Testis (tissue), 3 donors: ENCODE results near the gene RNF114. TPM values are rescaled to one million over a fixed set of nuclear protein-coding genes. Genes with fewer than 3 reads are reported as not detected.
A peak's percentile ranks its signal among the peaks of the same experiment; 100 is the strongest.

Experiments
- DNase-seq: peaks from one replicate; pipeline ENCODE4 v3.0.0-alpha.2; 2019
- H3K27ac ChIP-seq, 2 donors: fragments of 200-600 bp; sonication (generic); one replicate each; pipeline ENCODE4 v1.5.1; 2019
- H3K27me3 ChIP-seq: fragments of 200-600 bp; sonication (generic); one replicate; pipeline ENCODE4 v1.5.1; 2019
- H3K36me3 ChIP-seq: fragments of 200-600 bp; sonication (generic); one replicate; pipeline ENCODE4 v1.5.1; 2017; ENCODE audit warnings: low read depth; ENCODE audit errors: missing control alignments
- H3K4me1 ChIP-seq: fragments of 200-600 bp; sonication (generic); one replicate; pipeline ENCODE4 v1.5.1; 2019
- H3K4me3 ChIP-seq, 2 donors: fragments of 200-600 bp; sonication (generic); one replicate each; pipeline ENCODE4 v1.5.1; 2017 to 2019
- H3K9me3 ChIP-seq: fragments of 200-600 bp; sonication (generic); one replicate; pipeline ENCODE4 v1.5.1; 2017
- CTCF ChIP-seq, 3 experiments: fragments of 450-650 bp in 2 of 3; fragments of 200-600 bp in 1 of 3; sonication (generic) in 1 of 3; IDR thresholded peaks; one replicate each; pipeline ENCODE4 v1.5.1; 2016 to 2019; ENCODE audit warnings: antibody characterized with exemption in 3 of 3, mild to moderate bottlenecking in 2 of 3, moderate library complexity in 1 of 3
- POLR2A ChIP-seq: fragments of 450-650 bp; IDR thresholded peaks from one replicate; pipeline ENCODE4 v1.6.1; 2017; ENCODE audit warnings: antibody characterized with exemption, mild to moderate bottlenecking, moderate library complexity
- WGBS, 2 donors: methylation state at CpG; one replicate each; pipeline ENCODE4 v1.1.5; 2018; 5-methylcytosine and 5-hydroxymethylcytosine counted together
- intact Hi-C: fragments of 100-400 bp; cut with DNase I; formaldehyde crosslinking; loops from one replicate; pipeline ENCODE4 v1.15.1; 2023; ENCODE audit warnings: low total_unique reads
- polyA plus RNA-seq: library from polyadenylated mRNA; stranded (reverse); fragments of 350-450 nt; fragmentation: Illumina TruSeq; extraction: RNeasy Lipid Tissue Mini Kit (QIAGEN cat#74804); gene quantifications from one replicate; pipeline ENCODE4 v1.2.3, GENCODE V29; 2014; ENCODE audit warnings: low read depth, low replicate concordance; ENCODE audit not compliant: insufficient read depth
- total RNA-seq, 2 donors: library from RNA; depleted of rRNA; stranded (reverse); fragments of >200 nt; gene quantifications; one replicate each; pipeline ENCODE4 v1.2.3, GENCODE V29; 2016

Gene RNF114
- total and polyA plus RNA-seq, 3 donors from 2014 or later: 472 to 531 (median 479) TPM

DNA sequence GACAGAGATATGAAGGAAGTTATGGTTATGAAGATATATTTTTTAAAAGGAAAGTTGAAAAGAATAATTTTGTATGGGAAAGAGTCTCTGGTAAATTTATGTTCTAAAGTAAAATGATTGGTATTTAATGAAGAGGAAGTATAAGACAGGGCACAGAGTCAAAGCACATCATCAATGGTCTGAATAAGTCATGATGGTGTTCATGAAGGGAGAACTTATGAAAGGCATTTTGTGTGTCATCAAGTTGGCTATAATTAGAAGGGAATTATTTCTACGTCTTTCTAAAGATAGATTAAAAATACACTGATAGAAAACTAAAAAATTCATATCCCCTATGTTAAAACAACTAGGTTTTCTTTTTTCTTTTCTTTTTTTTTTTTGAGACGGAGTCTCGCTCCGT, 25.2 kb downstream of the RNF114 start:
- Histone ChIP-seq H3K9me3 (no peaks in the 10 kb centered on the region), H3K36me3 (no peaks in the 10 kb centered on the region), H3K27me3 (no peaks in the 10 kb centered on the region), H3K4me3 (no peak overlapping the region), H3K4me1 (peaks cover 5% of the 10 kb centered on the region), H3K27ac (no peak overlapping the region)
- no peak for TF ChIP-seq POLR2A
- no peak for TF ChIP-seq CTCF (IDR thresholded peaks at IDR 0.05)
- 89 to 94% methylated on average over 4 of the region's 4 CpGs for WGBS, 2 donors
- intact Hi-C loops: no loop called here
- no peak for DNase-seq

- 62 to 77% methylated on average over 5 of the region's 5 CpGs for WGBS, 2 donors
- Histone ChIP-seq H3K4me3 (no peak overlapping the region), H3K4me1 (peaks cover 8% of the 10 kb centered on the region), H3K9me3 (no peaks in the 10 kb centered on the region), H3K27me3 (no peaks in the 10 kb centered on the region), H3K27ac (peak overlapping the region in 1 of 2 donors; percentile 3), H3K36me3 (no peaks in the 10 kb centered on the region)
- intact Hi-C loops: no loop called here
- TF ChIP-seq POLR2A (no peak), CTCF (IDR thresholded peaks at IDR 0.05) (peak in 2 of 3 experiments; percentile 34 to 45)
- peak; percentile 64 for DNase-seq
Observed at GRCh38 chr20:49964964-49965780, 29.0 kb downstream of the RNF114 start.

- Histone ChIP-seq H3K27ac (peak overlapping the region; percentile 3 to 36), H3K4me1 (peaks cover 8% of the 10 kb centered on the region), H3K27me3 (no peaks in the 10 kb centered on the region), H3K36me3 (no peaks in the 10 kb centered on the region), H3K4me3 (no peak overlapping the region), H3K9me3 (no peaks in the 10 kb centered on the region)
- 81% methylated on average over 9 of the region's 9 CpGs for WGBS, 2 donors
- intact Hi-C loops: no loop called here
- TF ChIP-seq POLR2A (no peak), CTCF (IDR thresholded peaks at IDR 0.05) (no peak)
- DNase-seq: no peak
Observed at GRCh38 chr20:49965781-49966305, 29.6 kb downstream of the RNF114 start.

GRCh38 chr20:49966861-49967260, 30.7 kb downstream of the RNF114 start:
- no peaks in the 10 kb centered on the region for H3K9me3 ChIP-seq
- H3K36me3 ChIP-seq: no peaks in the 10 kb centered on the region
- no peak for DNase-seq
- WGBS, 2 donors: 85 to 88% methylated on average over 2 of the region's 2 CpGs
- intact Hi-C loops: no loop called here
- TF ChIP-seq POLR2A (no peak), CTCF (IDR thresholded peaks at IDR 0.05) (no peak)
- no peaks in the 10 kb centered on the region for H3K27me3 ChIP-seq
- no peak overlapping the region for H3K27ac ChIP-seq
- H3K4me3 ChIP-seq: no peak overlapping the region
- H3K4me1 ChIP-seq: peaks cover 8% of the 10 kb centered on the region
